Thyroid gland (tissue), 4 donors: ENCODE data around the gene ACTR3C.
"Not testable (repeated sequence)": the region's sequence is repeated elsewhere in the genome, so short reads cannot be mapped to it uniquely, and the experiment has no call there.

ENCODE experiments used
- POLR2A ChIP-seq, 2 donors: fragments of 450-650 bp; IDR thresholded peaks; one replicate each; pipeline ENCODE4 v1.6.1; 2017; ENCODE audit warnings: antibody characterized with exemption in 2 of 2, mild to moderate bottlenecking in 2 of 2, moderate library complexity in 1 of 2
- TF ChIP-seq, protein P1 (sequence below), 6 experiments: fragments of 200-600 bp in 3 of 6; fragments of 450-650 bp in 3 of 6; sonication (generic) in 3 of 6; IDR thresholded peaks; one replicate each; pipeline ENCODE4 v1.5.1; 2016 to 2019; ENCODE audit warnings: antibody characterized with exemption in 6 of 6, mild to moderate bottlenecking in 2 of 6, inconsistent platforms in 1 of 6, moderate library complexity in 1 of 6

DNA sequence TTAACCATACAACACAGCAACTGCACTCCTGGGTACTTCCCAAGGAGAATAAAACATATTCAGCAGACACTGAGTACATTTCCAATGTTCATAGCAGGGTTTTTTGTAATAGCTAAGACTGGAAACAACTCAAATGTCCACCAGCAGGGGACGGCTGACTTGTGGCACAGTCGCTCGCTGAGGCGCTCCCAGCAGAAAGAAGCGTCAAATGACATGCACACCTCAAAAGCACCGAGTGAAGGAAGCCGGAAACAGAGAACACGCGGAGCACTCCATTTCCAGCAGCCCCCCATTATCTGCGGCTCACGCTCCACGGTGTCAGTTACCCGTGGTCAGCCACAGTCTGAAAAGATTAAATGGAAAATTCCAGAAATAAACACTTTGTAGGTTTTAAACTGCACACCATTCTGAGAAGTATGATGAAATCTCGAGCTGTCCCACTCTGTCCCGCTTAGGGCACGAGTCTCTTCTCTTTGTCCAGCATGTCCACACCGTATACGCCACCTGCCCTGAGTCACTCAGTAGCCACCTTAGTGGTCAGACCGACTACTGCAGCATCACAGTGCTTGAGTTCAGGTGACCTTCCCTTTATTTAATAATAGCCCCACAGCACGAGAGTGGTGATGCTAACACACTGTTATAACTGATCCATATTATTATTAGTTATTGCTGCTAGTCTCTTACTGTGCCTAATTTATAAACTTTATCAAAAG is 56.2 kb downstream of the ACTR3C start:
- TF ChIP-seq POLR2A (IDR thresholded peaks at IDR 0.05) = not testable (repeated sequence)
- TF ChIP-seq, protein P1, sequence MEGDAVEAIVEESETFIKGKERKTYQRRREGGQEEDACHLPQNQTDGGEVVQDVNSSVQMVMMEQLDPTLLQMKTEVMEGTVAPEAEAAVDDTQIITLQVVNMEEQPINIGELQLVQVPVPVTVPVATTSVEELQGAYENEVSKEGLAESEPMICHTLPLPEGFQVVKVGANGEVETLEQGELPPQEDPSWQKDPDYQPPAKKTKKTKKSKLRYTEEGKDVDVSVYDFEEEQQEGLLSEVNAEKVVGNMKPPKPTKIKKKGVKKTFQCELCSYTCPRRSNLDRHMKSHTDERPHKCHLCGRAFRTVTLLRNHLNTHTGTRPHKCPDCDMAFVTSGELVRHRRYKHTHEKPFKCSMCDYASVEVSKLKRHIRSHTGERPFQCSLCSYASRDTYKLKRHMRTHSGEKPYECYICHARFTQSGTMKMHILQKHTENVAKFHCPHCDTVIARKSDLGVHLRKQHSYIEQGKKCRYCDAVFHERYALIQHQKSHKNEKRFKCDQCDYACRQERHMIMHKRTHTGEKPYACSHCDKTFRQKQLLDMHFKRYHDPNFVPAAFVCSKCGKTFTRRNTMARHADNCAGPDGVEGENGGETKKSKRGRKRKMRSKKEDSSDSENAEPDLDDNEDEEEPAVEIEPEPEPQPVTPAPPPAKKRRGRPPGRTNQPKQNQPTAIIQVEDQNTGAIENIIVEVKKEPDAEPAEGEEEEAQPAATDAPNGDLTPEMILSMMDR (IDR thresholded peaks at IDR 0.05) = not testable (repeated sequence)
